ENCODE results near the gene SLC15A5.

DNA sequence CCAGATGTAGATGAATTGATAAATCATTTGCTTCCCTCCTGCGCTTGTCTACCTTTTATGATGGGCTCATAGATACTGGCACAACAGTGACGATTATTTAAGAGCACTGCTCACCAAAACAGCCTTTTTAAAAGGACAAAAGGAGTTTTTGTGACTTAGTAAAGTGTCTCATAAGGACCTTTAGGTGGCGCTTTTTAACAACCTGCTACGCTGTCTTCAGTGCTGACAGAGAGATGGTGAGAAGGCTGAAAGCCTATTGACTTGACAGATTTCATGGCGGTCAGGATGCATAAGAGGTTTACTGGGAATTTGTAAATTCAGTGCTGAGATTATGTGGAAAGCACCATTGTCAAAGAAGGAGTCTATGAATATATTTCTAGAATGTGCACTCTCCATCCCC lies 87.6 kb downstream of the SLC15A5 start:
- TF ChIP-seq, protein P1, sequence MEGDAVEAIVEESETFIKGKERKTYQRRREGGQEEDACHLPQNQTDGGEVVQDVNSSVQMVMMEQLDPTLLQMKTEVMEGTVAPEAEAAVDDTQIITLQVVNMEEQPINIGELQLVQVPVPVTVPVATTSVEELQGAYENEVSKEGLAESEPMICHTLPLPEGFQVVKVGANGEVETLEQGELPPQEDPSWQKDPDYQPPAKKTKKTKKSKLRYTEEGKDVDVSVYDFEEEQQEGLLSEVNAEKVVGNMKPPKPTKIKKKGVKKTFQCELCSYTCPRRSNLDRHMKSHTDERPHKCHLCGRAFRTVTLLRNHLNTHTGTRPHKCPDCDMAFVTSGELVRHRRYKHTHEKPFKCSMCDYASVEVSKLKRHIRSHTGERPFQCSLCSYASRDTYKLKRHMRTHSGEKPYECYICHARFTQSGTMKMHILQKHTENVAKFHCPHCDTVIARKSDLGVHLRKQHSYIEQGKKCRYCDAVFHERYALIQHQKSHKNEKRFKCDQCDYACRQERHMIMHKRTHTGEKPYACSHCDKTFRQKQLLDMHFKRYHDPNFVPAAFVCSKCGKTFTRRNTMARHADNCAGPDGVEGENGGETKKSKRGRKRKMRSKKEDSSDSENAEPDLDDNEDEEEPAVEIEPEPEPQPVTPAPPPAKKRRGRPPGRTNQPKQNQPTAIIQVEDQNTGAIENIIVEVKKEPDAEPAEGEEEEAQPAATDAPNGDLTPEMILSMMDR (IDR thresholded peaks at IDR 0.05): no peak
- TF ChIP-seq POLR2A (IDR thresholded peaks at IDR 0.05; ENCODE audit: low read depth) (no peak), POLR2AphosphoS5 (IDR thresholded peaks at IDR 0.05) (no peak), EP300 (IDR thresholded peaks at IDR 0.05) (no peak)
